Smooth muscle cell of the brain vasculature (primary cell): ENCODE data around the gene FARP1.
"Not testable (repeated sequence)": the region's sequence is repeated elsewhere in the genome, so short reads cannot be mapped to it uniquely, and the experiment has no call there.

Source experiments
- DNase-seq: peaks from one replicate; pipeline ENCODE4 v3.0.0-alpha.2; 2012; ENCODE audit warnings: low read depth, low spot score

The FARP1 gene

GRCh38 chr13:98397861-98398260 lies 255.0 kb downstream of the FARP1 start:
- DNase-seq = no peak

- DNase-seq = no peak
Observed at GRCh38 chr13:98398581-98398980, 255.7 kb downstream of the FARP1 start.

- DNase-seq = no peak
Observed at GRCh38 chr13:98399756-98400155, 256.9 kb downstream of the FARP1 start.

- DNase-seq = no peak
Observed at GRCh38 chr13:98401934-98402333, 259.0 kb downstream of the FARP1 start.

GRCh38 chr13:98403076-98403475 lies 260.2 kb downstream of the FARP1 start:
- DNase-seq = no peak

GRCh38 chr13:98405107-98405571 lies 262.2 kb downstream of the FARP1 start:
- DNase-seq = no peak

GRCh38 chr13:98405690-98406344 lies 262.9 kb downstream of the FARP1 start:
- no peak for DNase-seq

- DNase-seq = no peak
Observed at GRCh38 chr13:98406427-98406826, 263.5 kb downstream of the FARP1 start.

GRCh38 chr13:98406971-98407370 lies 264.1 kb downstream of the FARP1 start:
- DNase-seq = no peak

- DNase-seq = no peak
Observed at GRCh38 chr13:98407575-98407974, 264.7 kb downstream of the FARP1 start.

- DNase-seq = no peak
Observed at GRCh38 chr13:98409281-98409680, 266.4 kb downstream of the FARP1 start.

- DNase-seq = no peak
Observed at GRCh38 chr13:98410612-98411011, 267.7 kb downstream of the FARP1 start.

GRCh38 chr13:98411013-98411412 lies 268.1 kb downstream of the FARP1 start:
- DNase-seq = no peak

GRCh38 chr13:98411617-98412265 lies 268.8 kb downstream of the FARP1 start:
- DNase-seq = no peak

- not testable (repeated sequence) for DNase-seq
Observed at GRCh38 chr13:98413278-98413677, 270.4 kb downstream of the FARP1 start.

- DNase-seq = no peak
Observed at GRCh38 chr13:98413796-98414195, 270.9 kb downstream of the FARP1 start.

- DNase-seq = no peak
Observed at GRCh38 chr13:98415326-98416070, 272.6 kb downstream of the FARP1 start.

GRCh38 chr13:98416408-98416807 lies 273.5 kb downstream of the FARP1 start:
- DNase-seq = no peak

- DNase-seq = no peak
Observed at GRCh38 chr13:98419786-98420553, 277.1 kb downstream of the FARP1 start.

- DNase-seq = no peak
Observed at GRCh38 chr13:98420554-98421175, 277.8 kb downstream of the FARP1 start.

GRCh38 chr13:98422046-98422445 lies 279.2 kb downstream of the FARP1 start:
- DNase-seq = no peak
